ENCODE measurements around the gene CDKN2B-AS1.
"Not testable (repeated sequence)": the region's sequence is repeated elsewhere in the genome, so short reads cannot be mapped to it uniquely, and the experiment has no call there.

Gene CDKN2B-AS1

GRCh38 chr9:22046243-22046885, 51.8 kb downstream of the CDKN2B-AS1 start:
- no peak for DNase-seq

GRCh38 chr9:22047596-22047995, 53.0 kb downstream of the CDKN2B-AS1 start:
- no peak for DNase-seq

GRCh38 chr9:22049411-22049810, 54.8 kb downstream of the CDKN2B-AS1 start:
- DNase-seq = no peak

GRCh38 chr9:22050924-22051323, 56.3 kb downstream of the CDKN2B-AS1 start:
- DNase-seq = no peak

DNA sequence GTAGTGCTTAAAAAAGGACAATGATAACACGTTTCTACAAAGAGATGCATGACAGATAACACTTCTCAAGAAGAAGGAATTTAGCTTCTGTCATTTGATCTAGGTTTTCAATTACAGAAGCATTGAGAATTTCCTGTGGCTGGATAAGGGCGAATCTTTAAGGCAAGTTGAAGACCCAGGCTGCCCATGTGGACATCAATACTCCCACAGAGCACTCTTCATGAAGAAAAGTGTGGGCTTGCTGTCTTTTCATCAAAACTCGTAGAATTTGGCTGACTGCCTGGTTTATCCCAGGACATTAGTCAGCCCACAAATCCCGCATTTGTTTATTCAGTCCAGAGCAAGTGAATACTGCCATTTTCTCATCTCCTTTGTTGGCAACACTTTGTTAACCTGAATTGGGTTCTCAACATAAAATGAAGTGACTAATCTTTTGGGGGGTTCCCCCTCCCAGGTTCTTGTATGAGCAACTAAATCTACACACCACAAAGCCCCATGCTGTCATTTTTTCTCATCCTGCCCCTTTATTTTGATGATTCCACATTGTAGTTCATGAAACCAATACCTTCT, 57.9 kb downstream of the CDKN2B-AS1 start:
- peak; percentile 35 to 41 for DNase-seq

GRCh38 chr9:22053178-22053577, 58.6 kb downstream of the CDKN2B-AS1 start:
- no peak for DNase-seq

GRCh38 chr9:22054076-22054475, 59.5 kb downstream of the CDKN2B-AS1 start:
- DNase-seq = no peak

GRCh38 chr9:22054529-22054928, 59.9 kb downstream of the CDKN2B-AS1 start:
- no peak for DNase-seq

GRCh38 chr9:22055090-22055489, 60.5 kb downstream of the CDKN2B-AS1 start:
- DNase-seq = no peak

DNA sequence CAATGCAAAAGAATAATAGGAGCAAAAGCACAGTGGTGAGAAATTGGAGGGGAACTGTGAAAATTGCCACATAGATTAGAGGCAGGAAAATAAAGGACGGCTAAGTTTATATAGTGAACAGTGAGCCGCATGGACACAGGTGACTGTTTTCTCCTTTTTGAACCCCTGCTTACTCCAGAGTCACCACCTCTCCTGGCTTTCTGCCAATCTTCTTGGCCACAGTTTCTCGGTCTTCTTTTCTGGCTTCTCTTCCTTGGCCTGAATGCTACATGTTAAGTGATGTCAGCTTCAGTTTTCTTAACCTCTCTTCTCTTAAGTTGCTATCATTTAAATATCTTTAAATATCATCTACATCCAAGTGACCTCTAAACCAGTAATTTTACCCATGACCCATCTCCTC, 61.8 kb downstream of the CDKN2B-AS1 start:
- no peak for DNase-seq

- DNase-seq = not testable (repeated sequence)
Observed at GRCh38 chr9:22057972-22058371, 63.4 kb downstream of the CDKN2B-AS1 start.

DNA sequence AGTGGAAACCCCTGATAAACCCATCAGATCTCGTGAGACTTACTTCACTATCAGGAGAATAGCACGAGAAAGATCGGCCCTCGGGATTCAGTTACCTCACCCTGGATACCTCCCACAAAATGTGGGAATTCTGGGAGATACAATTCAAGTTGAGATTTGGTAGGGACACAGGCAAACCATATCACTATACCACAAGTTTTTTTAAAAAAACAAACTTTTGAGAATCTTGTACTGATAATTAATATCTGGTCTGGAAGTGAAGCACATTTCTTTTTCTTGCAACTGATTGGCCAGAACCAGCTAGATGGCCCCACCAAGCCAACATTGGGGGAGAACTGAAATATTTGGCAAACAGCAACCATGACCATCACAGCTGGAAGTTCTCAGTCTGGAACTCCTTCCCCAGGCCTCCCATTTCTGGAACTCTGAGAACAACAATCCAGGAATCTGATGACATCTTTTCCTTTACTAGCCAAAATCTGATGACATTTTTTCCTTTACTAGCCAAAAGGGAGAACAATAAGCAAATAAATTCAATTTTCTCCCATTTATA, 66.3 kb downstream of the CDKN2B-AS1 start:
- DNase-seq = no peak

DNA sequence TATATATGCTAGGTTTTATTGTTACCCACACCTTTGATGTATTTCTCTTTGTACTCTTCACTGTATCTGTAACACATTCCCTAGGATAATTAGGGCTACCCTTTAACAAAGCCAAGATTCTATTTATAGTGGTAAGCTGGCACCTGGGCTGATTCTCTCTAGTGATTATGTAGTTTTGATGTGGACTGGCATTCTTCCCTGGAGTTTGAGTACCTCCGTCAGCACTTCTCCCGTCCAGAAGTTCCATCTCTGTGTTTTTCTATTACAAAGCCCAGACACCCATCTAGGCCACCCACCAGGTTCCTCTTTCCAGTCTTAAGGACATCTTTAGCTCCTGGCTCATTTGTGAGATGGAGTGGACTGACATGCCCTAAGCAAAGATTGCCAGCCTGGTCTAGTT, 70.4 kb downstream of the CDKN2B-AS1 start:
- DNase-seq = no peak

DNA sequence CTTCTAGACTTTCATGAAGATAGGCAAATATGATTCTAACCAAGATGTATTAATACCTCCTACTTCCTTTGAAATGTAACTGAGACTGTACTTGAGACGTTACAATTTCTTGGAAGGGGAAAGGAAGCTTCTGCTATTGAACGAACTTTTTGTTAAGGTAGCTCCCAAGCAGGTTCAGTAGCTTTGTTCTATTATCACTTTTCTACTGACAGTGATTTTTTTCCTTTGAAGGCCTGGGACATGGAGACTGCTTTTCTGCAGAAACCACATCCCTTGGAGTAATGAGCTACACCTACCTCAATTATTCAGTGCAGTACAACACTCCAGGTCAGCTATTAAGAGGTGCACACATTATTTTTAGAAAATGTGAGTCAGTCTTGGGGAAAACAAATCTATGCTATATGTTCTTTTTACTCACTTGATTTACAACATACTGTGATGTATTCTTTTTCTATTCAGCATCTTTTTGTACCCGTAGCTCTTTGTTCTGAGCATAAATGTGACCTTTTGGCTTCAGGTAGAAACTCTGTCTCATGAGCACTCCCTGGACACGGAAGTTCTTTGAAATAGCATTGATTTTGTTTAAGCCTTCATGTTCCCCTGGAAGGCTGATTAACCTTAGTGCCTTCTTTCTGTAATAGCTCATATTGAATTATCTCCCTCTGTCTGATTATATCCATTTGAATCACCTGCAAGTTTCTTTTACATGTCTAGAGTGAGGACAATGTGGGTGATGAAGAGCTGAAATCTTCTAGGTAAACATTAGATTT, 71.0 kb downstream of the CDKN2B-AS1 start:
- no peak for DNase-seq

DNA sequence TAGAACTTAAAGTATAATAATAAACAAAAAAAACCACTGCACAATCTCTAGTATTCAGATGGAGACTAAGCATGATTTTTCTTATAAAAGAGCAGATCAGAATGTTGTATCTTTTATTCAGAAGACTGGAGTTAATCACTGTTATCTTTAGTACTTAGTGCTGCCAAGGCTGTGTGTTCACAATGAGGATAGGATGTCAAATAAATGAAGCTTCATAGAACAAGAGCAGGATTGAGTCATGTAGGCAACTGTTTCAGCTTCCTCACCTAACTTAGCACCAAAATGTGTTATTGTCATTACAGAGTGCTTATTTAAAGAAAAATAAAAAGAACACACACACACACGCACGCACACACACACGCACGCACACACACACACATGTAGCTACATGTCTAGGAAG, 72.6 kb downstream of the CDKN2B-AS1 start:
- DNase-seq = no peak

DNA sequence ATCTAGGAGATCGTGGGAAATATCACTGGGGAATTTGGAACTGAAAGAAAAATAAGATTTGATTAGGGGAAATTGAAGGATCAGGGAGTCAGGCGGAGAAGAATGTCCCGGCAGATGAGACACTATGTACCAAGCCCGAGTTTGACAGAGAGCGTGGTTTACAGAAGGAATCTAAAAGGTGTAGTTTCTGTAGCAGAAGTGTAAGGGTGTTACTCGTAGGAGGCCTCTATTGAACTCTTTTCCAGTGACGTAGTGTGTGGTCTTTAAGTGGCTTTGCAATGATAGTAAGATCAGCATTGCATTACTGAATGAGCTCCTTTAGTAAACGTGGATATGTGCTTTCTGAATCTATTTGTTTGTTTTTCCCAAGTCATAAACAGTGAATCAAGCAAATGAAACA, 73.8 kb downstream of the CDKN2B-AS1 start:
- no peak for DNase-seq

- no peak for DNase-seq
Observed at GRCh38 chr9:22073349-22073748, 78.8 kb downstream of the CDKN2B-AS1 start.

DNA sequence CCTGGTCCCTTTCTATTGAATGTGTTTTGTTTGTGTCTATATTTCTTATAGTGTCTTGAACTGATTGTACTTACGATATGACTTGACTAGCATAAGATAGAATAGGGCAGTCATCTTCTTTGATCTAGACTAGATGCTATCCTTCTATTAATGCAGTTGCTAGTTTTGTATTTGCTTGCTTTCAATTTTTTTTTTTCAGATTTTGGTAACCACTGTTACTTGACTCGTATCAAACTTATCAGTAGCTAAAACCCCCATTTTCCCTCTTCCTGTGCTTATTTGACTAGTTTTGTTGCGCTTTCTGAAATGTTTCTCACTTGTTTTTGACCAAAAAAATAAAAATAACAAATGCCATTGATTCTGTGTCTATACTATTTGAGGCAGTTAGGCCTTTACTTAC, 83.5 kb downstream of the CDKN2B-AS1 start:
- no peak for DNase-seq

GRCh38 chr9:22079873-22080341, 85.3 kb downstream of the CDKN2B-AS1 start:
- DNase-seq = peak; percentile 57 to 63

DNA sequence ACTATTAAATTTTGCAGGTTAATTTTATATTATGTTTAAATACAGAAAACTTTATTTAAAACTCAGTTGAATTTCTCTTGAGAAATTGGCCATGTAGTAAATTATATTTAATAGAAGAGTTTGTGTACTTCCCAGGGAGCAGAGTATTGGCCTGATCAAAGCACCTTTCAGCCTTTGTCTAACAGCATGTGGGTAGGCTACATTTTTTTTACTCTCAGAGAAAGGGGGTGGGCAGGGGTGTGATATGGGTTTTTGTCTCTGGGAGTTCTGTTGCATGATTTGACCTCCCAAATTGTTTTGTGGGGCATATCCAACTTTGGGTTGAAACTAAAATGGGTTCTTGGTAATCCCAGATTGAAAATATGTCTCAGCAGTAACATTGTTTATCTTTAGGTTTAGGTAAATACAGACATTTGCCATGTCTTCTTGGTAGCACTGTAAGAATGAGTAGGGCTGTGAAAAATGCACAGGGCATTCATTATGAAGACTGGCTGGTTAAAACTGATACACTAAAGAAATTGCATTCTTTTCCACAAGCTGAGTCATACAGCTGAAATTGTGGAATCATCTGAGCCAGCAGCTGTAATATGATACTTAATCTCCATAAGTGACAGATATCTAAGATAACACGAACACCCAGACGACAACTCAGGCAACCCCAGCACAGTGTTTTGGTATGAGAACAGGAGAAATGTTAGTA, 89.9 kb downstream of the CDKN2B-AS1 start:
- no peak for DNase-seq

- no peak for DNase-seq
Observed at GRCh38 chr9:22088053-22088716, 93.6 kb downstream of the CDKN2B-AS1 start.

DNA sequence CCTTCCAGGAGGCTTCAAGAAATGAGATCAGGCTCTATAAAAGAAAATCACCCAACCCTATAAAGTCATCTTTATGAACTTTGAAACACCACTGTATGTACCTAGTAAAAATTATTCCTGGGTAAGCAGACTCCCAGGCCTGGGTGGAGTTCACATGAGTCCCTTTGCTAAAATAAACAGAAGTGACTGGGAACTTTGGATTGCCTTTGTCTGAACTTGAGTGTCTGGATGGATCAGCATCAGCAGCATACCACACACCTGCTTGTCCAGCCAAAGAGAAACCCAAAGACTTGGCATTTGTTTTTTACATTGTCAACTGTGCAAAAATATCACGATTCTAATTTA, 94.1 kb downstream of the CDKN2B-AS1 start:
- DNase-seq = no peak

- no peak for DNase-seq
Observed at GRCh38 chr9:22097707-22098106, 103.1 kb downstream of the CDKN2B-AS1 start.
